GM18498 (cell line): ENCODE results near the gene RGS19.
"Not testable (repeated sequence)": the region's sequence is repeated elsewhere in the genome, so short reads cannot be mapped to it uniquely, and the experiment has no call there.

ENCODE experiments used
- ATAC-seq: cut with Tn5 transposase; IDR thresholded peaks from one replicate; pipeline ENCODE4 v1.9.1; 2021; ENCODE audit warnings: mild to moderate bottlenecking, moderate library complexity; ENCODE audit not compliant: unreplicated experiment

Gene RGS19, protein sequence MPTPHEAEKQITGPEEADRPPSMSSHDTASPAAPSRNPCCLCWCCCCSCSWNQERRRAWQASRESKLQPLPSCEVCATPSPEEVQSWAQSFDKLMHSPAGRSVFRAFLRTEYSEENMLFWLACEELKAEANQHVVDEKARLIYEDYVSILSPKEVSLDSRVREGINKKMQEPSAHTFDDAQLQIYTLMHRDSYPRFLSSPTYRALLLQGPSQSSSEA

DNA sequence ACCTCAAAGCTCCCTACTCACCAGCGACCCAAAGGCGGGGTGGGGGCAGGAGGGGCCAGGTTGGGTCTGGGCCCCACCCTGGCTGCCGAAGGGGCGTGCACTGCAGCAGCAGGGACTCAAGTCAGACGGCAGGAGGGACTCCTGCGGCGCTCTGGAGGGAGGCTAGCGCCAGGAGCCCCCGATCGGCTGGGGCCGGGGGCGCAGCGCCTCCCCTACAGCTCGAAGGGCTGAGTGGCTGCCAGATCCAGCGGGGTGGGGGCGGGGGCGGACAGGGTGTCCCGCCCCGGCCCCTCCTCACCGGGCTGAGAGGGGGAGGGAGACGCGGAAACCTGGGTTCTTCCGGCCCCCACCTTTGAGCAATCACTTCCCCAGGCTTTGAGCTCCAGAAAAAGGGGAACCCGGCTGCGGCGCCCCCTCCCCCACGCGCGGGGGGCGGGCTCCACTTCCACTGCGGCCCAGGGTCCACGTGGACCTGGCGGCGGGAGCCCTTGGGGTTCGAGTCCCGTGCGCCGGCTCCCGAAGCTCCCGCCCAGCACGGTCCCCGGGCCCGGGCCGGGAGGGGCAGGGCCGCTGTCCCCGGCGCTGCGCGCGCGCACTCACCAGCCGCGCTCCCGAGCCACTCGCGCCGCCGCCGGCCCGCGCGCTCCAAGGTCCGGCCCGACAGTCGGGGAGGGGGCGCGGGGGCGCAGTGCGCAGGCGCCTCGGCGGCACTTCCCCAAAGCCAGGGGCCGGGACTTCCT lies at the start of gene RGS19:
Gene RGS19, minus strand, starts transcription at position 246 of the 740 bp plus-strand sequence. CDS start 2,632 bp downstream, outside the sequence.
- peak; percentile 55 for ATAC-seq

DNA sequence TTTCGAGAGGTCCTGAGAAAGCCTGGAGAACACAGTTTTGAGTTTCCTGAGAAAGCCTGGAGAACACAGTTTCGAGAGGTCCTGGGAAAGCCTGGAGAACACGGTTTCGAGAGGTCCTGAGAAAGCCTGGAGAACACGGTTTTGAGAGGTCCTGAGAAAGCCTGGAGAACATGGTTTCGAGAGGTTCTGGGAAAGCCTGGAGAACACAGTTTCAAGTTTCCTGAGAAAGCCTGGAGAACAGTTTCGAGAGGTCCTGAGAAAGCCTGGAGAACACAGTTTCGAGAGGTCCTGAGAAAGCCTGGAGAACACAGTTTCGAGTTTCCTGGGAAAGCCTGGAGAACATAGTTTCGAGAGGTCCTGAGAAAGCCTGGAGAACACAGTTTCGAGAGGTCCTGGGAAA lies 44.2 kb upstream of the RGS19 start:
- not testable (repeated sequence) for ATAC-seq

DNA sequence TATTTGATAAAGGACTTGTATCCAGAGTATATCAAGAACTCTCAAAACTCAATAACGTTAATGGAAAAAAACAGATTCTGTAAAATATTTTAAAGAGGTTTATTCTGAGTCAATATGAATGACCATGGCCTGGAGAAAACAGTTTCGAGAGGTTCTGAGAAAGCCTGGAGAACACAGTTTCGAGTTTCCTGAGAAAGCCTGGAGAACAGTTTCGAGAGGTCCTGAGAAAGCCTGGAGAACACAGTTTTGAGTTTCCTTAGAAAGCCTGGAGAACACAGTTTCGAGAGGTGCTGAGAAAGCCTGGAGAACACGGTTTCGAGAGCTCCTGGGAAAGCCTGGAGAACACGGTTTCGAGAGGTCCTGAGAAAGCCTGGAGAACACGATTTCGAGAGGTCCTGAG lies 43.6 kb upstream of the RGS19 start:
- ATAC-seq: not testable (repeated sequence)

DNA sequence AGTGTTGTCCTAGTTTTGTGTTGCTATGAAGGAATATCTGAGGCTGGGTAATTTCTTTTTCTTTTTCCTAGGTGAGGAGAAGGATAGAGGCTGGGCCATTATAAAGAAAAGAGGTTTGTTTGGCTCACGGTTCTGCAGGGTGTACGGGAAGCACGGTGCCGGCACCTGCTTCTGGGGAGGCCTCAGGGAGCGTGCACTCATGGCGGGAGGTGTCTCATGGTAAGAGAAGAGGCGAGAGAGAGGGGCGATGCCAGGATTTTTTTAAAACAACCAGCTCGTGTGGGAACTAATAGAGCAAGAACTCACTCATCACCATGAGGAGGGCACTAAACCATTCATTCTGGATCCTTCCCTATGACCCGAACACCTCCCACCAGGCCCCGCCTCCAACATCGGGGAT lies 42.3 kb upstream of the RGS19 start:
- ATAC-seq: no peak

DNA sequence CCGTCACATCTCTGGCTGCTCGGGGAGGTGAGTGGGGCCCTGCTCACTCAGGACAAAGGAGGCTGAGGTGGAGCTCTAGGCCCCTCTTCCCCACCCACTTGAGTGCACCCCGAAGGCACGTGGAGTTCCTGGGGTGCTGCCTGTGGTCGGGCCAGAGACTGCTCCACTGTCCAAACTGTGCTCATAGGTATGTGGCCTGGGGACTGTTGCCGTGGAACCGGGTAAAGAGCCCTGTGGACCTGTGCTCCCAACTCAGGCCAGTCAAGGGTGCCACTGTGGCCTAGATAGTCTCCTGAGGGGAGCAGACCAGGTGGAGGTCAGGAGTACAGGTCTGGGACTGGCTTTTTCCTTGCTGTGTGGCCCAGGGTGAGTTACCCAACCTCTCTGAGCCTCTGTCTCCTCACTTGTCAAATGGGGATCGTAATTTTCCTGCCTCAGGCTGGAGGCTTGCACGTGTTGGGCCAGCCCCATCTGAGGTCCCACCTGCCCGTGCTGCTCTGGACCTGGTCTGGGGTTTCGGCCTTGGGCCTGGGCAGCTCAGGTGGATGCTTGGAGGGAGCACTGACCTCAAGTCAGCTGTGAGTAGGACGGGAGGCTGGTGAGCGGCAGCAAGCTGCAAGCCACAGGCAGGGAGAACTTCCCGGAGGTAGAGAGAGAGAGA lies 40.5 kb upstream of the RGS19 start:
- ATAC-seq: no peak

DNA sequence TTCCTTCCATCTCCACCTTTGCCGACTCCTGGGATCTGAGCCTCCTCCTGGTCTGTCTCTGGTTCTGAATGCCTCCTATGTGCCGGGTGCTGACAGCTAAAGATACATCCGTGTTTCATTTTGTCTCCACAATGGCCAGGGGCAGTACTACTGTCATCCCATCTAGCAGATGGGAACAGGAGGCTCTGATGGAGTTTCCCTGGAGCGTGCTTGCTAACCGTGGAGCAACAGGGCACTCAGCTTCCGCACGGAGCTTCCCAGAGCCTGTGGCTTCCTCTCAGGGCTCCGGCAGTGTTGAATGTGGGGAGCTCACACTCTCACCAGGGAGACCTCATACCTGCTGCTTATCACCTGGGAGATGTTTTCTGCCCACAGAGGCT lies 40.0 kb upstream of the RGS19 start:
- no peak for ATAC-seq

DNA sequence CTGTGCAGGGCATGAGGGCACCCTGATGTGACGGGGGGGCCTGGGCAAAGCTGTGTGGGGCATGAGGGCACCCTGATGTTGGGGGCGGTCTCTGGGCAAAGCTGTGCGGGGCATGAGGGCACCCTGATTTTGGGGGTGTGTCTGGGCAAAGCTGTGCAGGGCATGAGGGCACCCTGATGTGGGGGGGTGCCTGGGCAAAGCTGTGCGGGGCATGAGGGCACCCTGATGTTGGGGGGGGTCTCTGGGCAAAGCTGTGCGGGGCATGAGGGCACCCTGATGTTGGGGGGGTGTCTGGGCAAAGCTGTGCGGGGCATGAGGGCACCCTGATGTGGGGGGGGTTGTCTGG lies 38.1 kb upstream of the RGS19 start:
- not testable (repeated sequence) for ATAC-seq

DNA sequence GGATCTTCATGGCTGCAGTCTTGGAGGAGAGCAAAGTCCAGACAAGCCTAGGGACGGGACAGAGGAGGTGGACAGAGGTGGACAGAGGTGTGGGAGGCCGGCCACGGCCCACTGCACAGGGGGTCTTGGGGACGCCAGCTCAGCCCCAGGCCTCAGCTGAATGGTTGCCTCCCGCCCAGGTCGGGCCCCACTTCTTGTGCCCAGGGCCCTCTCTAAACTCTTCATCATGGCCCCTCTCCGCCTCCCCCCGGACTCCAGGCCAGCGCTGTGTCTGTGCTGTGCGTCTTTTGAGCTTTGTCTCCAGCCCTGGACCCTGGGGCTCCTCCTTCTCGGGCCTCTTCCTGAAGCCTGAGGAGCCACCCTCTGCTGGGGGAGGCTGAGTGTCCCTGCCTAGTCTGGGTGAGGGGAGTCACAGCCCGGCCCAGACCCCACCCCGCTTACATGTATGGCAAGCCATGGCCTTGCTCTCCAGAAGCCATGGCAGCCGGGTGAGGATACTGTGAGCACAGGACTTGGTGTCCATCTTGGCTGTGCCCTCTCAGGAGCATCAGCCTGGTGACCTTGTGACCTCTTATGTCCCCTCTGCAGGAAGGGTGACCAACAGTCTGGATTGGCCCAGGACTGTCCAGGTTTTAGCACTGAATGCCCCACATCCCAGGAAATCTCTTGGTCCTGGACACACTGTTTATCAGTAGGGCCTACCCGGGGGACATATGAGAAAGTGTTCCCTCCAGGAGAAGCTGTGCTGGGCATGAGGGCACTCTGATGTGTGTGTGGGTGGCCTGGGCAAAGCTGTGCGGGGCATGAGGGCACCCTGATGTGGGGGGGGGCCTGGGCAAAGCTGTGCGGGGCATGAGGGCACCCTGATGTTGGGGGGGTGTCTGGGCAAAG lies 37.5 kb upstream of the RGS19 start:
- no peak for ATAC-seq

DNA sequence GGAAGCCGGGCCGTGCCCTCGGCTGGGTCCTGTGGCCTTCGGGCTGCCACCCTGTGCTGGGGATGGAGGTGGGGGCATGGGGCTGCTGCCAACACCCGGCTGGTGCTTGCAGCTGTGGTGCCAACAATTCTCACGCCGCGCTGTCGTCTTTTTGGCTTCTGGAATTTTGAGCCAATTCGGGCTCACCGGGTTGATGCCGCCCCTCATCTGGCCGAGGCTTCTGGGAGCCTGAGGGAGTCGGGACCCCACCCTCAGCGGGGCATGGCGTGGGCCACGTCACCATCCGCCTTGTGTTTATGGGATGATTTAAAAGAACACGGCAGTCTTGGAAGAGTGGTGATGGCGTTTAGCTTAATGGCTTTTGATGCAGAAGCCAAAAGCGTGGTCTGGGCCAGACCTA lies 36.7 kb upstream of the RGS19 start:
- no peak for ATAC-seq

DNA sequence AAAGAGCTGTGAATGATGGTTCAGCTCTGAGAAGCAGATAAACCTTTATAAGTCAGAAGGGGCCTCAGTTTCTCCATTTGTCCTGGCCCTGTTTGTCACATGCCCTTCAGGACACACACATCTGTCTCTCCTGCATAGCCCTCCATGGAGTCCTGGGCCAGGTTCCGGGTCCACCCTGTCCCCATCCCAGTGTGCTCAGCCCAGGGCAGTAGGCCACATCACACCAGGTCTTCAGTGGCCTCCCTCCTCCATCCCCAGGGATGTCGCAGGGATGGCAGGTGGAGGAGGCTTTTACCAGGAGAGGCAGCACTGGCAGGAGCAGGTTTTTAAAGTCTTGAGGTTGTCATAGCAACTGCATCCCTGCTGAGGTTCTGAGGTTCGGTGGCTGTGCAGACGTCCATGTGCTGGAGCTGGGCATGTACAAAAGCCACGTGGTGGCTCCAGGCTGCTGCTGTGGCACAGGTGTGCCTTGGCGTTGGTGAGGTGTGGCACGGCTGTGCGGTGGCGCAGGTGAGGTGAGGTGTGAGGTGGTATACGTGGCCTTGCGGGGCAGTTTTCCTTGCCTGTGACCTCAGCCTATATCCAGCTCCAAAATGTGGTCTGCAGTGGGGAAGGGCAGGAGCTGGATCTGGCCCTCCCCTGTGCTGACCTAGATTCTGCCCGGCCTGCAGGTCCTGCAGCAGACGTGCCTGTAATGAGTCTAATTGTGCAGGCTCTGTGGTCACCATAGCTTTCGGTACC lies 36.0 kb upstream of the RGS19 start:
- ATAC-seq: no peak

DNA sequence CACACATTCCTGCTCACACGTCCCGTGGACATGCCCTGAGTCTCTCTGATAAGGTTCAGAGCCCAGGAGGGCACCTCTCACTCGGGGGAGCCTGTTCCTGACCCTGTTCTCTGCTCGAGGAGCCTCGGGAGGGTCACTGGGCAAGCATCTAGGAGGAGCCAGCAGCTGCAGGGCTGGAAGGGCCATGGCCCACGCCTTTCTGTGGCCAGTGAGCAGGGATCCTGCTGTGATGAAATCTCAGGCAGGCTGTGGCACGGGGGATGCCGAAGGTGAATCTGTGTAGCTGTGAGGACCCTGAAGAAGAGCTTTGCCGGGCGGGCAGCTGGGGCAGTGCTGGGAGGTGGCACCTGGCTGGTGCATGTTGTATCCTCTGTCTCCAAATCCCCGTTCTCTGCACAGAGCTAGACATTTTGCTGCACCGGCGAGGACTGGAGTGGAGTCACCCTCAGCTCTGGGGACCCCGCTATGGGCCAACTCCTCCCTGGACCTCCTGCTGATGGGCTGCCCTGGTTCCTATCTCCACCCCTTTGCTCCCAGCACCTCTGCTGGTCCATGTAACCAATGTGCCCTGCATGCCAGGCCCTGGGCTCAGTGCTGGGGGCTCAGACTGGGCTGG lies 35.1 kb upstream of the RGS19 start:
- ATAC-seq: no peak

DNA sequence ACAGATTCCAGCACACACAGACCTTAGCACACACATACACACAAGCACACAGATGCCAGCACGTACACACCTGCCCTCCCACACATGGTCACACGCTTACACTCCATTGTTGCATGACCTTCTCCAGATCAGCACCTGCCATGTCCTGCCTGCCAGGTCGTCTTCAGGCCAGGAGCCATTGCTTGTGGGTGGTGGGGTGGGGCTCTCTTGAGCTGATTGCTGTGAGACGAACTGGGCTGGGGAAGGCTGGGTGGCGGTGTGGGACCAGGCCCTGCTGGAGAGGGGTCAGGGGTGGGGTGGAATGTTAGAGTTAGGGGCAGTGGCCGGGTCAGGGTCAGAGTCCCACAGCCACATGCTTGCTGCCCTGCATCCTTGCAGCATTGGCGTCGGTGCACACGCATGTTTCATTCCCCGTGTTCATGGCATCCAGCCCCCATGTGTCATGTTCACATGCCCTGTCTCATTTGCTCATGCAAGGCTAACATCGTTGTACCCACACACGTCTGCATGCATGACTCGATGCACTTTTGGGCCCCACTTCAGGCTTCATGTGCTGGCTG lies 34.6 kb upstream of the RGS19 start:
- no peak for ATAC-seq

DNA sequence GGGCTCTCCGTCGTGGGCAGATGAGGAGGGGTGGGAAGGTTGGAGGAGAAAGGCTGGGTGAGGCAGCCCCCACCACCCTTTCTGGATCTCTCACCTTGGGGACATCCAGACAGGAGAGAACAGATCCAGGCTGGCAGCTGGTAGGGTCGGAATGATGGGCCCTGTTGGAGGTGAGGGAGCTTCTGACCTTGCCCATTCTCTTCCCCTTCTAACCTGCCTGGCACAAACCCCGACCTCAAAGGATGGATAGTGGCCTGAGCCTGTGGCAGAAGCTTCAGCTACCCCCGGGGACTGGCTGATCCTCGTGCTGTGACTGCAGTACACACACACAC lies 34.1 kb upstream of the RGS19 start:
- ATAC-seq: no peak

DNA sequence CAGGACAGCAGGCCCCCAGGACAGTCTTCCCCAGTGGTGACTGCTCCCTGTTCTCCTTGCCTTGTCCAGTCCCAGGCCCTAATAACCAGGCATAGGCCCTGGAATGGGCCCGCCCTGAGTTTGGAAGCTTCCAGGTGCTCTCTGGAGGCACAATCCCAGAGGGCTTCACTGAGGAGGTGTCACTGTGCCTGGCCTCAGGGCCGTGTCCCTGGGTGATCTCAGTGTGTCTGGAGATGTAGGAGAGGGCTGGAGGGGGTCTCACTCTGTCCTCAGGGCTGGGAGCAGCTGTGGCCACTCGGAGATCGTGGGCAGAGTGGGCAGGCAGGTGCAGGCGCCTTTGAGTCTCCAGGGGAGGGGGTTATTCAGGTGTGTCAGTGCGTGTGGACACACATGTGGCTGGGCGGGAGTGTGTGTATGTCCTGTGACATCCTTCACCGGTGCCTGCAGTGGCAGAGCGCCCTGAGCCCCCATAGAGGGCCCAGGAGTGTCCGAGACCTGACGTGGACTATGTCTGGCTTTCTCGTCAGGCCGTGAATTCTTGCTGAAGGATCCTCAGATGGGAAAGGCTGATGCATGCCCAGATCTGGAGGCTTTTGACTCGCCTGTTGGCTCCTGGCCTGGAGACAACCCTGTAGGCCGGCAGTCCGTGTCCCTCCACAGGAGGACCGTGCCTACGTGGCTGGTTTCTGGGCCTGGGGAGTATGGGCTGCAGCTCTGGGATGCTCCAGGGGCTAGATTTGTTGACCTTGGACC lies 33.5 kb upstream of the RGS19 start:
- no peak for ATAC-seq

DNA sequence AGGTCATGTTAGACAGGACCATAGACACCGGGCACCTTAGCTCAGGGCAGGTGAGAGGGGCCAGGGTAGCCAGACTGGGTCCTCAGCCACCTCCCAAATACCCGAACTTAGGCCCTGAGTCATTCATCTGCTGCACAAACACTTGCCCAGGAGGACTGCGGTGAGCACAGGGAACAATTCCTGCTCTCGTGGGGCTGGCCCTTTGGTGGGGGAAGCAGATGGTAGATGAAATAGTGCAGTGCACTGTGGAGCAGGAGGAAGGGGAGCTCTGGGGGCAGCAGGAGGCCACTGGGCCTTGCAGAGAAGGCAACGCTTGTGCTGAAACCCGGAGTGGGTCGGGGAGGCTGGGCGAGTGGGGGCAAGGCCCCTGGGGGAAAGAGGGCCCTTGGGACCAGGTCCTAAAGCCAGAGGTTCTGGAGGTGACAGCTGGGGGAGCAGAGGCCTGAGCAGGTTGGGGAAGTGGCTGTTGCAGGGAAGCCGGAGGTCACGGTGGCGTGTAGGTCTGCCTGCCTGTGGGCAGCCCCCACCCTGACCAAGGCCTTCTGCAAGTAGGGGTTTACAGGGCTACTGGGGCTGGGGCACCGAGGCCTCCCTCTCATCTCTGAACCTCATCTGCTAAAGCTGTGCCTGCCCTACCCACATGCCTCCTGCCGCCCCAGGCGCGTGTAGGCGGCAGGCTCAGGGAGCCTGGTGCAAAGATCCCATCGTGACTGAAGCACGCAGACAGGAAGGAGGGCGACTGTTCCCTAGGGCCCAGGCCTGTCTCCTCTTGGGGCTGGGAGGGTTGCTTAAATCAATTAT lies 32.7 kb upstream of the RGS19 start:
- ATAC-seq: no peak

DNA sequence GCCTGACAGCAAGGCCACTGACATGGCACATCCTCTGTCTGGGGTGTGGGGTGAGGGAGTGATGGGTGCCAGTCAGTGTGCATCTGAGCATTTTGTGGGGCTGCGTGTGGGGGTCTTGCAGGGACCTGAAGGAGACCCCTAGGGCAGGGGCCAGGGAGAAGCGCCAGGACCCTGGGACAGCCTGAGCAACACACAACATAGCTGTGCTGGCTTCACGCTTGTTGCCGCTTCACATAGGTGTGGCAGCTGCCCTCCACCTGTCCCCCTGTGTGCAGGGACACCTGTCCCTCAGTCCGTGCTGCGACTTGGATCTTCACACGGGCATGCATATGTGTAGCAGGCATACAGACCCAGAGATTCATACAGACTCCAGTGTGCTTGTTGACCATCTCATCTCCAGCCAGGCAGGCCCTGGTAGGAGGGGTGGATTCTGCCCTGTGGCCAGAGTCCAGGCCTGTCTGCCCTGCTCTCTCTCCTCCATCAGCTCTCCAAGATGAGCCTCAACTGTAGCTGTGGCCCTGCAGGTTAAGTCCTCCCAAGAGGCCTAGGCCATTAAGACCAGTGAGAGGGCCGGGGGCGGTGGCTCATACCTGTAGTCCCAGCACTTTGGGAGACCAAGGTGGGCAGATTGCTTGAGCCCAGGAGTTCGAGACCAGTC lies 31.2 kb upstream of the RGS19 start:
- no peak for ATAC-seq

DNA sequence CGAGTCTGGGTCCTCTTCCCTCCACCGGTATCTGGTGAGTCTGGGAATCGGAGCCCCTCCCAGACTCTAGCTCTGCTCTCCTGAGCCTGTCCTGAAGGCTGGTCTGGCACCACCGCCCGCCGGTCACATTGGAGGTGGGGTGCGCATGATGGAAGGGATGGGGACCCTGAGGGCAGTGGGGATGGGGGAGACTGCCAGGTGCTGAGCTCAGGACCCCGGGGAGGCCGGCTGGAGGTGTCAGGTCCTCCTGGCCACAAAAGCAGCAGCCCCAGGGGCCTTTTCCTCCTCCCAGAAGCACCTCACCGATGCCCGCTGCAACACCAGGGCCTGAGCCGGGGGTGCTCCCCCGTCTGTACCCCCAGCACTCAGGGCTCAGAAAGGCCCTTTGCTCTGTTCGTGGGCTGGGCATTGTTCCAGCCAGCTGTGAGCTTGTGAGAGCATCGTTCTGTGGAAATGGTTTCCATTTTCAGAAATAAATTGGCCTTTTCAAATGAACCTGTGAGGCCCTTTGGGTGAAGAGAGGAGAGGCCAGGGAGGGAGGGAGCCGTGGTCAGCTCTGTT lies 30.6 kb upstream of the RGS19 start:
- ATAC-seq: no peak
